ENCODE data around the gene OTUB1.

The OTUB1 gene

GRCh38 chr11:63996512-63996911, 10.3 kb downstream of the OTUB1 start:
- no peak for TF ChIP-seq CTCF (IDR thresholded peaks at IDR 0.05; ENCODE audit: low read depth, low read length, missing control alignments)
- no peak overlapping the region for H3K4me3 ChIP-seq (ENCODE audit: low read depth, low read length)
- no peak for DNase-seq (ENCODE audit: low read depth)

GRCh38 chr11:63997104-63997700, 11.0 kb downstream of the OTUB1 start:
- DNase-seq (ENCODE audit: low read depth): no peak
- H3K4me3 ChIP-seq (ENCODE audit: low read depth, low read length): no peak overlapping the region
- TF ChIP-seq CTCF (IDR thresholded peaks at IDR 0.05; ENCODE audit: low read depth, low read length, missing control alignments): no peak

- no peak overlapping the region for H3K4me3 ChIP-seq (ENCODE audit: low read depth, low read length)
- no peak for DNase-seq (ENCODE audit: low read depth)
- no peak for TF ChIP-seq CTCF (IDR thresholded peaks at IDR 0.05; ENCODE audit: low read depth, low read length, missing control alignments)
Observed at GRCh38 chr11:63997801-63998337, 11.6 kb downstream of the OTUB1 start.

GRCh38 chr11:63998558-63999348, 12.5 kb downstream of the OTUB1 start:
- no peak for TF ChIP-seq CTCF (IDR thresholded peaks at IDR 0.05; ENCODE audit: low read depth, low read length, missing control alignments)
- H3K4me3 ChIP-seq (ENCODE audit: low read depth, low read length): no peak overlapping the region
- no peak for DNase-seq (ENCODE audit: low read depth)

- DNase-seq (ENCODE audit: low read depth): no peak
- TF ChIP-seq CTCF (IDR thresholded peaks at IDR 0.05; ENCODE audit: low read depth, low read length, missing control alignments): no peak
- H3K4me3 ChIP-seq (ENCODE audit: low read depth, low read length): no peak overlapping the region
Observed at GRCh38 chr11:63999349-64000025, 13.2 kb downstream of the OTUB1 start.

- peak; percentile 18 for DNase-seq (ENCODE audit: low read depth)
- TF ChIP-seq CTCF (IDR thresholded peaks at IDR 0.05; ENCODE audit: low read depth, low read length, missing control alignments): peak; percentile 63
- H3K4me3 ChIP-seq (ENCODE audit: low read depth, low read length): no peak overlapping the region; the same call in 1 of the 2 replicates
Observed at GRCh38 chr11:64000026-64000739, 13.9 kb downstream of the OTUB1 start.
